ENCODE results near the gene TBC1D9.

Gene TBC1D9

GRCh38 chr4:140720387-140721304 is 35.5 kb downstream of the TBC1D9 start:
- DNase-seq (ENCODE audit: low read depth, low spot score), result no peak

GRCh38 chr4:140719686-140720085 is 36.5 kb downstream of the TBC1D9 start:
- no peak for DNase-seq (ENCODE audit: low read depth, low spot score)

GRCh38 chr4:140719022-140719421 is 37.2 kb downstream of the TBC1D9 start:
- no peak for DNase-seq (ENCODE audit: low read depth, low spot score)

- no peak for DNase-seq (ENCODE audit: low read depth, low spot score)
These were observed 37.8 kb downstream of the TBC1D9 start for GRCh38 chr4:140718241-140718952.

- no peak for DNase-seq (ENCODE audit: low read depth, low spot score)
These were observed 38.9 kb downstream of the TBC1D9 start for GRCh38 chr4:140717313-140717712.

GRCh38 chr4:140715119-140715518 is 41.1 kb downstream of the TBC1D9 start:
- DNase-seq (ENCODE audit: low read depth, low spot score), result no peak

GRCh38 chr4:140711910-140712309 is 44.3 kb downstream of the TBC1D9 start:
- no peak for DNase-seq (ENCODE audit: low read depth, low spot score)

GRCh38 chr4:140710908-140711622 is 45.1 kb downstream of the TBC1D9 start:
- DNase-seq (ENCODE audit: low read depth, low spot score), result no peak

GRCh38 chr4:140707325-140707724 is 48.9 kb downstream of the TBC1D9 start:
- no peak for DNase-seq (ENCODE audit: low read depth, low spot score)

- no peak for DNase-seq (ENCODE audit: low read depth, low spot score)
These were observed 49.5 kb downstream of the TBC1D9 start for GRCh38 chr4:140706665-140707064.

GRCh38 chr4:140706276-140706625 is 49.9 kb downstream of the TBC1D9 start:
- no peak for DNase-seq (ENCODE audit: low read depth, low spot score)

GRCh38 chr4:140705625-140706275 is 50.4 kb downstream of the TBC1D9 start:
- DNase-seq (ENCODE audit: low read depth, low spot score), result no peak

- DNase-seq (ENCODE audit: low read depth, low spot score), result no peak
These were observed 51.2 kb downstream of the TBC1D9 start for GRCh38 chr4:140704964-140705363.

- no peak for DNase-seq (ENCODE audit: low read depth, low spot score)
These were observed 51.7 kb downstream of the TBC1D9 start for GRCh38 chr4:140704392-140704960.

- no peak for DNase-seq (ENCODE audit: low read depth, low spot score)
These were observed 52.7 kb downstream of the TBC1D9 start for GRCh38 chr4:140703463-140703862.

- no peak for DNase-seq (ENCODE audit: low read depth, low spot score)
These were observed 54.0 kb downstream of the TBC1D9 start for GRCh38 chr4:140702096-140702757.

- no peak for DNase-seq (ENCODE audit: low read depth, low spot score)
These were observed 55.1 kb downstream of the TBC1D9 start for GRCh38 chr4:140701071-140701470.

- DNase-seq (ENCODE audit: low read depth, low spot score), result no peak
These were observed 58.2 kb downstream of the TBC1D9 start for GRCh38 chr4:140697709-140698560.

- DNase-seq (ENCODE audit: low read depth, low spot score), result no peak
These were observed 60.7 kb downstream of the TBC1D9 start for GRCh38 chr4:140695483-140695882.

GRCh38 chr4:140693562-140693961 is 62.6 kb downstream of the TBC1D9 start:
- no peak for DNase-seq (ENCODE audit: low read depth, low spot score)
